ENCODE measurements around the gene SLC5A2. TPM values are rescaled to one million over a fixed set of nuclear protein-coding genes. Genes with fewer than 3 reads are reported as not detected.

Gene SLC5A2
- total and polyA plus RNA-seq, 7 donors: 0.08 to 0.35 (median 0.26) TPM; not detected in 4

GRCh38 chr16:31451681-31452351 is 31.1 kb upstream of the SLC5A2 start:
- H3K27ac ChIP-seq: peak overlapping the region; percentile 100
- peaks cover 53% of the 10 kb centered on the region for H3K4me1 ChIP-seq
- peak; percentile 49 for TF ChIP-seq CTCF (IDR thresholded peaks at IDR 0.05)
- H3K9me3 ChIP-seq: no peaks in the 10 kb centered on the region
- ATAC-seq: peak; percentile 61 to 69 (median 64)
- DNase-seq: peak; percentile 61 to 80
- 49 to 58% (median 53%) methylated on average over 11 of the region's 11 CpGs for WGBS, 3 donors
- no peaks in the 10 kb centered on the region for H3K27me3 ChIP-seq (ENCODE audit: insufficient read depth in 3 of 3, low read length in 2 of 3)
- H3K36me3 ChIP-seq (ENCODE audit: insufficient read depth in 1 of 2, low read depth in 1 of 2): no peaks in the 10 kb centered on the region
- intact Hi-C loops (cut with DNase I): loop anchor here (5.0 to 10.0 kb wide), 2 partner anchors 237 to 345 kb away; partner anchors contain the start of genes BCKDK (in 1 of the 2), PYDC1 (in 1 of the 2) and TRIM72 (in 1 of the 2)
- no peak overlapping the region for H3K4me3 ChIP-seq

GRCh38 chr16:31452631-31453106 is 30.3 kb upstream of the SLC5A2 start:
- no peaks in the 10 kb centered on the region for H3K27me3 ChIP-seq (ENCODE audit: insufficient read depth in 3 of 3, low read length in 2 of 3)
- DNase-seq (peak in 1 of 2 donors; percentile 41), ATAC-seq (peak in 3 of 4 donors; percentile 27 to 48 (median 29))
- no peaks in the 10 kb centered on the region for H3K9me3 ChIP-seq
- peaks cover 0 to 3% of the 10 kb centered on the region in 2 donors for H3K36me3 ChIP-seq (ENCODE audit: insufficient read depth in 1 of 2, low read depth in 1 of 2)
- no peak for TF ChIP-seq CTCF (IDR thresholded peaks at IDR 0.05)
- WGBS, 3 donors: 53 to 70% (median 61%) methylated on average over 3 of the region's 3 CpGs
- peaks cover 62% of the 10 kb centered on the region for H3K4me1 ChIP-seq
- peak overlapping the region; percentile 100 for H3K27ac ChIP-seq
- peak overlapping the region; percentile 49 for H3K4me3 ChIP-seq
- intact Hi-C loops (cut with DNase I): loop anchor here (5.0 to 10.0 kb wide), 2 partner anchors 238 to 345 kb away; partner anchors contain the start of genes BCKDK (in 1 of the 2), PYDC1 (in 1 of the 2) and TRIM72 (in 1 of the 2)

- H3K27ac ChIP-seq: peak overlapping the region; percentile 100
- TF ChIP-seq CTCF (IDR thresholded peaks at IDR 0.05): no peak
- WGBS, 3 donors: 29 to 46% (median 30%) methylated on average over 20 of the region's 20 CpGs
- peak; percentile 77 to 87 for DNase-seq
- peak; percentile 58 to 77 (median 74) for ATAC-seq
- peak overlapping the region; percentile 49 for H3K4me3 ChIP-seq
- intact Hi-C loops (cut with DNase I): loop anchor here (5.0 to 10.0 kb wide), 2 partner anchors 239 to 346 kb away; partner anchors contain the start of genes BCKDK (in 1 of the 2), PYDC1 (in 1 of the 2) and TRIM72 (in 1 of the 2)
- peaks cover 67% of the 10 kb centered on the region for H3K4me1 ChIP-seq
- no peaks in the 10 kb centered on the region for H3K27me3 ChIP-seq (ENCODE audit: insufficient read depth in 3 of 3, low read length in 2 of 3)
- no peaks in the 10 kb centered on the region for H3K9me3 ChIP-seq
- peaks cover 0 to 3% of the 10 kb centered on the region in 2 donors for H3K36me3 ChIP-seq (ENCODE audit: insufficient read depth in 1 of 2, low read depth in 1 of 2)
Measured at GRCh38 chr16:31453255-31454204, 29.4 kb upstream of the SLC5A2 start.

DNA sequence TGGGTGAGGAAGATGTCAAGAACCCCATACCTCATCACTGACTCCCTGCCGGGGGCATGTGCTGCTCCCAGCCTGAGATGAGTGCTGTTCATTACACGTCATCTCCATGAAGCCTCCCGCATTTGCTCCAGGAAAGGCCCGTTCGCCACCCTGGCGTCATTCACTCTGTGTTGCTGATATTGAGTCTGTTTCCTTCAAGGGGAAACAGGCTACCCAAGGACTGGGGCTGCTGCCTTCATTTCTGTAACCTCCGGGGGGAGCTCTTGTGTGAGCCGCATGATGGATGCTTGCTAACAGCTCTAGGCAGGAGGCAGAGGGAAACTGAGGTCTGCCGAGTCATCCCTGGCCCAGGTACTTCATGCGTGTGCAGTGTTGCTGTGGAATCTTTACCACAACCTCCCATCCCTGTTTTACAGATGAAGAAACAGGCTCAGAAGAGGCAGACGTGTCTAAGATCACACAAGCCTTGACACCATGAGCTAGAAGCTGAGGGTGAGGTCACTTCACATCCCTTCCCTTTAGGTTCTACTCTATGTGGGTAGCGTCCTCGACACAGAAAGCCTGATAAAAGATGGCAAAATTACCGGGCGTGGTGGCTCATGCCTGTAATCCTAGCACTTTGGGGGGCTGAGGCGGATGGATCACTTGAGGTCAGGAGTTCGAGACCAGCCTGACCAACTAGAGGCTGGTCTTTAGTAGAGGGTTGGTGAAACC is 27.2 kb upstream of the SLC5A2 start:
- H3K9me3 ChIP-seq: no peaks in the 10 kb centered on the region
- ATAC-seq (no peak), DNase-seq (peak in 1 of 2 donors; percentile 48)
- peaks cover under 1 to 3% of the 10 kb centered on the region in 2 donors for H3K36me3 ChIP-seq (ENCODE audit: insufficient read depth in 1 of 2, low read depth in 1 of 2)
- intact Hi-C loops (cut with DNase I): loop anchor here in 1 of 2 donors (10.0 kb wide), 1 partner anchor 241 kb away; the partner anchor contains the start of genes PYDC1 and TRIM72
- no peaks in the 10 kb centered on the region for H3K27me3 ChIP-seq (ENCODE audit: insufficient read depth in 3 of 3, low read length in 2 of 3)
- TF ChIP-seq CTCF (IDR thresholded peaks at IDR 0.05): peak; percentile 9
- H3K4me1 ChIP-seq: peaks cover 75% of the 10 kb centered on the region
- peak overlapping the region; percentile 100 for H3K27ac ChIP-seq
- WGBS, 3 donors: 67 to 76% (median 69%) methylated on average over 17 of the region's 17 CpGs
- peak overlapping the region; percentile 98 for H3K4me3 ChIP-seq

All from psoas muscle (tissue), 8 donors.